GM10248 (cell line): ENCODE data around the gene ABCA4.
A peak's percentile ranks its signal among the peaks of the same experiment; 100 is the strongest.

Experiments used
- CTCF ChIA-PET: fragments of 300-600 bp; sonication (Branson Sonifier 250); formaldehyde crosslinking; extraction: SDS; loops from one replicate; lab custom pipeline; 2021; ENCODE audit warnings: antibody characterized with exemption; lab: Yijun Ruan, JAX
- POLR2A ChIA-PET: fragments of 350-650 bp; sonication (Branson Sonifier 250); formaldehyde crosslinking; extraction: SDS; loops from one replicate; lab custom pipeline; 2020; ENCODE audit warnings: antibody characterized with exemption; lab: Yijun Ruan, JAX
- DNase-seq: peaks from one replicate; pipeline ENCODE4 v3.0.0; 2012; ENCODE audit errors: extremely low spot score
- TF ChIP-seq, protein P1 (sequence below): IDR thresholded peaks from 2 replicates; pipeline ENCODE4 v1.5.1; 2012; ENCODE audit warnings: mild to moderate bottlenecking, low read depth; ENCODE audit errors: extremely low read depth, missing control alignments, control extremely low read depth

The ABCA4 gene

DNA sequence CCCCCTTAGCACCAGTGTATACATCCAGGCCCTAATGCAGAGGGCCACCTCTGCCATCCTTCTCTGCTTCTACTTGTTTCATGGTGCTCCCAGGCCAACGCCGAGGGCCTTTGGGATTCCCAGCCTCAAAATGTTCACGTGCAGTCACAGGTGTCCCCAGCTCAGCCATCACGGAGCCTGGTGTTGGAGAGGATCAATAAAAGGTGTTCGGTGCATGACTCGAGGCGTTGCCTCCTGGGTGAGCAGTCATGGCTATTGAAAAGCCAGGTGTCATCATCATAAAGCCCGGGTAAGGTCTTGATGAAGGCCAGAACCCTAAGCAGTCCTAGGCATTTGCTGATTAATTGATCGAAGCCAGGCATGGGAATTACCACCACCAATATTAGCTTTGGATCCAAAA, 76.1 kb downstream of the ABCA4 start:
- no peak for DNase-seq
- TF ChIP-seq, protein P1, sequence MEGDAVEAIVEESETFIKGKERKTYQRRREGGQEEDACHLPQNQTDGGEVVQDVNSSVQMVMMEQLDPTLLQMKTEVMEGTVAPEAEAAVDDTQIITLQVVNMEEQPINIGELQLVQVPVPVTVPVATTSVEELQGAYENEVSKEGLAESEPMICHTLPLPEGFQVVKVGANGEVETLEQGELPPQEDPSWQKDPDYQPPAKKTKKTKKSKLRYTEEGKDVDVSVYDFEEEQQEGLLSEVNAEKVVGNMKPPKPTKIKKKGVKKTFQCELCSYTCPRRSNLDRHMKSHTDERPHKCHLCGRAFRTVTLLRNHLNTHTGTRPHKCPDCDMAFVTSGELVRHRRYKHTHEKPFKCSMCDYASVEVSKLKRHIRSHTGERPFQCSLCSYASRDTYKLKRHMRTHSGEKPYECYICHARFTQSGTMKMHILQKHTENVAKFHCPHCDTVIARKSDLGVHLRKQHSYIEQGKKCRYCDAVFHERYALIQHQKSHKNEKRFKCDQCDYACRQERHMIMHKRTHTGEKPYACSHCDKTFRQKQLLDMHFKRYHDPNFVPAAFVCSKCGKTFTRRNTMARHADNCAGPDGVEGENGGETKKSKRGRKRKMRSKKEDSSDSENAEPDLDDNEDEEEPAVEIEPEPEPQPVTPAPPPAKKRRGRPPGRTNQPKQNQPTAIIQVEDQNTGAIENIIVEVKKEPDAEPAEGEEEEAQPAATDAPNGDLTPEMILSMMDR = no peak

DNA sequence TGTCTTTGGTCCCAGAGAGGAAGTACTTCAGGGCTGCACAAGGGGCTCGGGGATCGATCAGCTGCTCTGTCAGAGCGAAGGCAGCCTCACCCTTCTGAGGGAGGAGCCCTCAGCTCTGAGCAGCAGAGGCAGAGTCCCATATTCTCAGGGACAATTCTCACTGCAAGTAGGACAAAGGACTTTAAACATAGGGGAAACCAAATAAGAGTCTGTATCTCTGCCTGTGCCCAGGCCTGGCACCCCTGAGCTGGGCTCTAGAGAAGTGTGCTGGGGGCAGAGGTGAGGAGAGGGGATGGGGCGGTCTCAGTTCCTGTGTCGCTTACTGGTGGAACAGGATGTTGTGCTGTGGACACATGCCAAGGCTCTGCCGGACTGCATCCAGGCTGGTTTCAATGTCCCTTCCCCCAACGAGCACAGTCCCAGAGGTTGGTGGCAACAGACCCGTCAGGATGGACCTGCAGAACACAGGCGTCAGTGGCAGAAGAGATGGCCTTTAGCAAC, 76.6 kb downstream of the ABCA4 start:
- CTCF ChIA-PET = interaction anchor here (1.7 to 19.8 kb wide), 5 partner anchors 15 to 419 kb away, joined by 5 to 370 read pairs (median 165); no protein-coding TSS in a partner anchor
- TF ChIP-seq, protein P1 = no peak
- POLR2A ChIA-PET = no interaction called here
- no peak for DNase-seq

More for the DNA sequence above, 76.1 kb downstream of the ABCA4 start:
- ChIA-PET POLR2A (no interaction called here), CTCF (interaction anchor here (0.6 to 19.8 kb wide), 11 partner anchors 8 to 760 kb away, joined by 3 to 370 read pairs (median 9); no protein-coding TSS in a partner anchor)

DNA sequence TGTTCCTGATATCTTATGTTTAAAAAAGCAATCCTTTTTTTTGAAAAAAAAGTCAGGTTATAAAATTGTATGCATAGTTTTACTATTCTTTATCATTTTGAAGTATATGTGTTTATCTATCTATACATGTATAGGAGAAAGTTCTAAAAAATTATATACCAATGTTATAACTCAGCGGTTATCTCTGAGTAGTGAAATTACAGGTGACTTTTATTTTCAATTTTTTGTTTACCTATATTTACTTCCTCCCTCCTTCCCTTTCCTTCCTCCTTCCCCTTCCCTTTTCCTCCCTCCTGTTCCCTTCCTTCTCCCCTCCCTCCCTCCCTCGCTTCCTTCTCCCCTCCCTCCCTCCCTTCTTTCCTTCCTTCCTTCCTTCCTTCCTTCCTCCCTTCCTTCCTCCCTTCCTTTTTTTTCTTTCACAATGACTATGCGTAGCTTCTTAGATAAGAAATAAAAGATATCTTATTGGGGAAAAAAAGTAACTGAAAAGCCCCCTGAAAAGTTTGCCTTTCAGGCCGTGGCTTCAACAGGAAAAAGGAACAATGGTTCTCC, 77.1 kb downstream of the ABCA4 start:
- ChIA-PET CTCF (interaction anchor here (1.4 to 19.8 kb wide), 5 partner anchors 15 to 437 kb away, joined by 3 to 370 read pairs (median 165); no protein-coding TSS in a partner anchor), POLR2A (no interaction called here)
- TF ChIP-seq, protein P1 = no peak
- no peak for DNase-seq

DNA sequence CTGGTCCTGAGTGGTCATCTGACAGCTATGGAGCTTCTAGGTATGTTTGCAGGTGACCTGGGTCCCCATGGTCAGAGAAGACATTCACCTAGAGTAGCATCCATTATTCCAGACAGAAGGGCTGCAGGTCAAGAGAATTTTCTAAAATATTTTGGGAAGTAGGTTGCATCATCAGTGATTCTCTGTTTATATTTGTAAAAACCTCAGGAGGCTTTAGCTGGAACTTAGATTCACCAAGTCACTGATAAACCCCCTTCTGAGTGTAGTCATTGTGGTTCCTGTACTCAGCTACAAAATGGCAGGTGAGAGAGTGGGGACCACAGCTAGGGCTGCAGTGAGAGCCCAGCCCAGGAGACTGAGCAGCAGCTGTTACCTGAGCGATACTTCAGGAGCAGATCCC, 78.6 kb downstream of the ABCA4 start:
- DNase-seq = no peak
- CTCF ChIA-PET = interaction anchor here (1.1 to 19.8 kb wide), 8 partner anchors 9 to 439 kb away, joined by 3 to 370 read pairs (median 4); no protein-coding TSS in a partner anchor
- POLR2A ChIA-PET = no interaction called here
- TF ChIP-seq, protein P1 = no peak

DNA sequence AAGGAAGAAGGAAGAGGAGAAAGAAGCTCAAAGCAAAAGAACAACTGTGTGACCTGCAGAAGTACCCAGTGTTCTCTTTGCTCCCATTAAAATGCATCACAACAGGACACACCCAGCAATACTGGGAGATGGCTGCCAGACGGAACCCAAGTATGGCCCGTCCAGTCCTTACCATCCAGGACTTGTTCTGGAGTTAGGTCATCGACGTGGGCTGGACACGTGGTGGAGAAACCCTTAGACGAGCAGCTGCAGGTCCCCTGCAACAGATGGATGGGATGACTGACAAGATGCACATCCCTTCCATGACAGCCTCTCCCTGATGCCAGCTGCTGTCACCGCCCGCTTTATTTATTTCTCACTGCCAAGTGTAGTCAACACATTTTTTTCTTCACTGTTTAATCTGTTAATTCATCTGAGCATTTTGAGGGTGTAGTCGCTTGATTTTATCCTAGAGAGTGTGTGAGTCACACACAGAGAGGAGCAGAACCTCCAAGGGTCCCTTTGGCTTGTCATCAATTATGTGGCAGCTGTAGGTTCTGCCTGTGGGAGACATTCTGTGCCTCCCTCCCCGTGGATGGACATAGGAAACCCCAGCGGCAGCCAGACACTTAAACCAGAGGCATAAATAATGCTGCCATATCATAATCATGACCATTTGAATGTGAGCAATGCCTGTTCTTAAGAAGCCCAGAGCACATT, 80.9 kb downstream of the ABCA4 start:
- POLR2A ChIA-PET = no interaction called here
- no peak for DNase-seq
- TF ChIP-seq, protein P1 = no peak
- CTCF ChIA-PET = interaction anchor here (0.7 to 19.8 kb wide), 34 partner anchors 8 to 1018 kb away, joined by 3 to 370 read pairs (median 3); partner anchors contain the start of gene ARHGAP29

DNA sequence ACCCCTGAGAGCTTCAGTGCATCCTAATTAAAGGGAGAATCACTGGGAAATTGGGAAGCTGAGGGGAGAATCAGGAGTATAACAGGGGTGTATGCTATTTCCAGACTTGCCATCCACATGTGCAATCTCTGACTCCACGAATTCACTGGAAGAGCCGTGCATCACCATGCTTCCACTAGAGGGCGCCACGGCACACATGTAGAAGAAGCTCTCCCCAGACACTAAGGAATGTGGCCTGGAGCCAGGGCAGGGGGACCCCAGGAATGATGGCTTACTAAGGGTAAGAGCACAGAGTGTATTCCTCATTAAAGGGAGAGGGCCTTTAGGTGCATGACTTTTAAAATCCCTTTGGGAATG, 81.5 kb downstream of the ABCA4 start:
- POLR2A ChIA-PET = no interaction called here

More for the DNA sequence above, 81.5 kb downstream of the ABCA4 start:
- peak; percentile 59 for DNase-seq
- TF ChIP-seq, protein P1 = peak; percentile 88
- CTCF ChIA-PET = interaction anchor here (0.7 to 19.8 kb wide), 36 partner anchors 9 to 1019 kb away, joined by 3 to 370 read pairs (median 3); partner anchors contain the start of gene ARHGAP29
